Measurements from ENCODE around the gene SNX5. TPM values are rescaled to one million over a fixed set of nuclear protein-coding genes. Genes with fewer than 3 reads are reported as not detected.

Gene SNX5
- polyA plus RNA-seq, 4 donors, result 150 to 235 (median 229) TPM

Other genes with a start within 250 kb of the SNX5 start
- gene MGME1, start 224 bp upstream of the SNX5 start, polyA plus RNA-seq (ENCODE audit: insufficient read length in 4 of 4), result 10 to 100 TPM; 25.5 to 47.5 (median 41.9) TPM
- gene OVOL2, start 89.1 kb upstream of the SNX5 start, polyA plus RNA-seq (ENCODE audit: insufficient read length in 4 of 4), result 1 to 10 TPM in 2 of 4 donors, under 1 TPM in 1, not detected in 1; 0.54 to 1.7 (median 1.6) TPM
- 10 to 100 TPM; 20.9 to 27.8 (median 27.3) TPM for gene KAT14, start 169.1 kb upstream of the SNX5 start, polyA plus RNA-seq (ENCODE audit: insufficient read length in 4 of 4)
- gene PET117, start 169.1 kb upstream of the SNX5 start, polyA plus RNA-seq (ENCODE audit: insufficient read length in 4 of 4), result 10 to 100 TPM; 11.9 to 18.0 (median 17.3) TPM

All from left renal pelvis (tissue), 4 donors.